ENCODE data around the gene ST6GALNAC4. TPM values are rescaled to one million over a fixed set of nuclear protein-coding genes. Genes with fewer than 3 reads are reported as not detected.

The ST6GALNAC4 gene
- total and polyA plus RNA-seq, 9 of the 15 experiments (the other 6 are each of a cell fraction or from before 2014, with no cell fraction given), result 2.6 to 43.1 (median 15.4) TPM

GRCh38 chr9:127865645-127866464 is 51.0 kb downstream of the ST6GALNAC4 start (continued):
- TF ChIP-seq E2F4 (CRISPR knock-in tag; IDR thresholded peaks at IDR 0.05; ENCODE audit: low read depth), result no peak
- no peak for TF ChIP-seq NR2C1 (IDR thresholded peaks at IDR 0.05)
- no peak for TF ChIP-seq NR2C1 (tag; IDR thresholded peaks at IDR 0.05)
- no peak for TF ChIP-seq SRSF1 (IDR thresholded peaks at IDR 0.05; ENCODE audit: low read depth, low read length)
- TF ChIP-seq ZNF239 (CRISPR knock-in tag; IDR thresholded peaks at IDR 0.05), result 0 out of 2 replicates have a peak, but pooled peaks have one; percentile 32
- TF ChIP-seq JUND (IDR thresholded peaks at IDR 0.05; ENCODE audit: borderline replicate concordance, low read depth, low read length), result no peak
- TF ChIP-seq JUND (tag; IDR thresholded peaks at IDR 0.05; ENCODE audit: borderline replicate concordance, low read depth, low read length), result peak; percentile 68; the same call in 2 of the 3 replicates
- no peak for TF ChIP-seq LEF1 (IDR thresholded peaks at IDR 0.05)
- no peak for TF ChIP-seq GTF3C2 (IDR thresholded peaks at IDR 0.05; ENCODE audit: borderline replicate concordance, extremely low read depth, insufficient read length)
- TF ChIP-seq HBP1 (CRISPR knock-in tag; IDR thresholded peaks at IDR 0.05), result peak; percentile 93
- peak in 1 of 2 experiments; percentile 24; a peak in 1 of 4 replicates for TF ChIP-seq MAZ (CRISPR knock-in tag; conservative IDR thresholded peaks at IDR 0.05 in 1 of 2, IDR thresholded peaks at IDR 0.05 in 1 of 2)
- TF ChIP-seq SNRNP70 (optimal IDR thresholded peaks at IDR 0.05; ENCODE audit: low read depth, low read length), result no peak
- no peak for TF ChIP-seq RBM17 (IDR thresholded peaks at IDR 0.05; ENCODE audit: borderline replicate concordance, low read depth, low read length)
- TF ChIP-seq THAP7 (CRISPR knock-in tag; IDR thresholded peaks at IDR 0.05), result no peak
- peak; percentile 95 for TF ChIP-seq THRAP3 (IDR thresholded peaks at IDR 0.05; ENCODE audit: borderline replicate concordance)
- no peak for TF ChIP-seq TCF7L2 (IDR thresholded peaks at IDR 0.05; ENCODE audit: low read depth, low read length)
- TF ChIP-seq NKRF (IDR thresholded peaks at IDR 0.05; ENCODE audit: borderline replicate concordance), result 0 out of 2 replicates have a peak, but pooled peaks have one; percentile 42
- no peak for TF ChIP-seq NCOR1 (IDR thresholded peaks at IDR 0.05)
